ENCODE measurements around the gene NHS. TPM values are rescaled to one million over a fixed set of nuclear protein-coding genes. Genes with fewer than 3 reads are reported as not detected.

The NHS gene
- total RNA-seq, 1 donor from 2014 or later: 1.0 TPM

DNA sequence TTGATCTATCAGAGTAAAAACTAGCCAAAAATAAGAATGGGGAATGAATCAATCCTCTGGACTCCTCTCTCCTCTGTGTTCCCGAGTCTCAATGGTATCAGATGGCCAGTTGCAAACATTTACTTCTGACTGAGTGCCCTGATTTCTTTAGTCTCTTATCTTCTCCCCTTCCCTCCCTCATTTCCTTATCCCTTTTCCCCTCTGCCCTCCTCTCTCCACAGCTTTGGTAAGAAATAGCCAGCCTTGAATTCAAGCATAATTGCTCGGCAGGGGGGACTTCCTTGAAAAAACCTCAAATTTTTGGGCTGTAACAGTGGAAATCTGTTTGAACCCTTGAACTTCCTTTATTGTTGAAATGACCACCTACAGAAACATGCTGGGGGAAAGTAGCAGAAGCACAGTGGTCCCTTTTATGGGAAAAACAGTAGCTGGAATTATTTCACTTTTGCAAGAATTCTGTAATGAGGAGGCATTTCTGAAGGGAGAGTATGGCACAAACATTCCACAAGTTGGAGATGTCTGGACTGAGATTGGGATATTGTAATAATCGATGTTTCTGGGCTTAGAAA, 40.3 kb downstream of the NHS start:
- H3K4me1 ChIP-seq (ENCODE audit: control insufficient read depth in 3 of 3, insufficient read depth in 3 of 3, low read length in 3 of 3): no peaks in the 10 kb centered on the region
- H3K9ac ChIP-seq (ENCODE audit: low read depth in 1 of 3, low read length in 3 of 3): no peak overlapping the region
- H3K36me3 ChIP-seq (ENCODE audit: control insufficient read depth in 3 of 3, insufficient read depth in 3 of 3, low read length in 3 of 3): no peaks in the 10 kb centered on the region
- no peak overlapping the region for H3K27ac ChIP-seq (ENCODE audit: low read depth, low read length)
- H3K9me3 ChIP-seq (ENCODE audit: control insufficient read depth in 3 of 3, low read length in 3 of 3): no peaks in the 10 kb centered on the region
- no peaks in the 10 kb centered on the region for H3K27me3 ChIP-seq (ENCODE audit: control insufficient read depth in 3 of 3, insufficient read depth in 3 of 3, low read length in 3 of 3)
- no peak overlapping the region for H3K4me3 ChIP-seq (ENCODE audit: low read length in 3 of 3)

DNA sequence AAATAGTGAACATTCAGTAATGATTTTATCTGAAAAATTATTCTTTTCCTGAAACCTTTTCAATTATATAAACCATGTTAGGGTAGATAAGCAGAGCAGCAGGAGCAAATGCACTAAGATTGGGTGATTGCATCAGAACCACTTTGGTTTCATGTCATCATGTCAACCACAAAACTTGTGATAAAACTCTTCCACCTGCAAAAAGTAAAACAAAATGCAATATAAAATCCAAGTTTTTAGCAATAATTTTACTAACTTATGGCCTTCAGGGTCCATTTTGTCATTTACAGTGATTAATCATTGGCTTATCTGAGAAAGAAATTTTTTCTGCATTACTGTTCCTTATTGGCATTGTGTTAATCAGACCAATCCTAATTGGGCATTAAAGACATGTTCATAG, 42.4 kb downstream of the NHS start:
- no peaks in the 10 kb centered on the region for H3K4me1 ChIP-seq (ENCODE audit: control insufficient read depth in 3 of 3, insufficient read depth in 3 of 3, low read length in 3 of 3)
- no peaks in the 10 kb centered on the region for H3K36me3 ChIP-seq (ENCODE audit: control insufficient read depth in 3 of 3, insufficient read depth in 3 of 3, low read length in 3 of 3)
- no peaks in the 10 kb centered on the region for H3K27me3 ChIP-seq (ENCODE audit: control insufficient read depth in 3 of 3, insufficient read depth in 3 of 3, low read length in 3 of 3)
- H3K9me3 ChIP-seq (ENCODE audit: control insufficient read depth in 3 of 3, low read length in 3 of 3): no peaks in the 10 kb centered on the region
- H3K9ac ChIP-seq (ENCODE audit: low read depth in 1 of 3, low read length in 3 of 3): no peak overlapping the region
- H3K4me3 ChIP-seq (ENCODE audit: low read length in 3 of 3): no peak overlapping the region
- H3K27ac ChIP-seq (ENCODE audit: low read depth, low read length): no peak overlapping the region

- no peaks in the 10 kb centered on the region for H3K4me1 ChIP-seq (ENCODE audit: control insufficient read depth in 3 of 3, insufficient read depth in 3 of 3, low read length in 3 of 3)
- no peaks in the 10 kb centered on the region for H3K9me3 ChIP-seq (ENCODE audit: control insufficient read depth in 3 of 3, low read length in 3 of 3)
- no peak overlapping the region for H3K27ac ChIP-seq (ENCODE audit: low read depth, low read length)
- no peaks in the 10 kb centered on the region for H3K36me3 ChIP-seq (ENCODE audit: control insufficient read depth in 3 of 3, insufficient read depth in 3 of 3, low read length in 3 of 3)
- H3K4me3 ChIP-seq (ENCODE audit: low read length in 3 of 3): no peak overlapping the region
- peaks cover 0 to 2% (median 0%) of the 10 kb centered on the region in 3 donors for H3K27me3 ChIP-seq (ENCODE audit: control insufficient read depth in 3 of 3, insufficient read depth in 3 of 3, low read length in 3 of 3)
- H3K9ac ChIP-seq (ENCODE audit: low read depth in 1 of 3, low read length in 3 of 3): no peak overlapping the region
These were observed 50.1 kb downstream of the NHS start for GRCh38 chrX:17425136-17425535.

GRCh38 chrX:17425551-17425950, 50.6 kb downstream of the NHS start:
- no peak overlapping the region for H3K27ac ChIP-seq (ENCODE audit: low read depth, low read length)
- H3K9me3 ChIP-seq (ENCODE audit: control insufficient read depth in 3 of 3, low read length in 3 of 3): no peaks in the 10 kb centered on the region
- peaks cover 0 to 2% (median 0%) of the 10 kb centered on the region in 3 donors for H3K27me3 ChIP-seq (ENCODE audit: control insufficient read depth in 3 of 3, insufficient read depth in 3 of 3, low read length in 3 of 3)
- H3K36me3 ChIP-seq (ENCODE audit: control insufficient read depth in 3 of 3, insufficient read depth in 3 of 3, low read length in 3 of 3): no peaks in the 10 kb centered on the region
- H3K4me3 ChIP-seq (ENCODE audit: low read length in 3 of 3): no peak overlapping the region
- no peaks in the 10 kb centered on the region for H3K4me1 ChIP-seq (ENCODE audit: control insufficient read depth in 3 of 3, insufficient read depth in 3 of 3, low read length in 3 of 3)
- H3K9ac ChIP-seq (ENCODE audit: low read depth in 1 of 3, low read length in 3 of 3): no peak overlapping the region

- Histone ChIP-seq H3K4me1 (ENCODE audit: control insufficient read depth in 3 of 3, insufficient read depth in 3 of 3, low read length in 3 of 3) (no peaks in the 10 kb centered on the region), H3K9me3 (ENCODE audit: control insufficient read depth in 3 of 3, low read length in 3 of 3) (no peaks in the 10 kb centered on the region), H3K9ac (ENCODE audit: low read depth in 1 of 3, low read length in 3 of 3) (no peak overlapping the region), H3K27ac (ENCODE audit: low read depth, low read length) (no peak overlapping the region), H3K36me3 (ENCODE audit: control insufficient read depth in 3 of 3, insufficient read depth in 3 of 3, low read length in 3 of 3) (no peaks in the 10 kb centered on the region), H3K4me3 (ENCODE audit: low read length in 3 of 3) (no peak overlapping the region), H3K27me3 (ENCODE audit: control insufficient read depth in 3 of 3, insufficient read depth in 3 of 3, low read length in 3 of 3) (no peaks in the 10 kb centered on the region)
These were observed 56.2 kb downstream of the NHS start for GRCh38 chrX:17431171-17431570.

DNA sequence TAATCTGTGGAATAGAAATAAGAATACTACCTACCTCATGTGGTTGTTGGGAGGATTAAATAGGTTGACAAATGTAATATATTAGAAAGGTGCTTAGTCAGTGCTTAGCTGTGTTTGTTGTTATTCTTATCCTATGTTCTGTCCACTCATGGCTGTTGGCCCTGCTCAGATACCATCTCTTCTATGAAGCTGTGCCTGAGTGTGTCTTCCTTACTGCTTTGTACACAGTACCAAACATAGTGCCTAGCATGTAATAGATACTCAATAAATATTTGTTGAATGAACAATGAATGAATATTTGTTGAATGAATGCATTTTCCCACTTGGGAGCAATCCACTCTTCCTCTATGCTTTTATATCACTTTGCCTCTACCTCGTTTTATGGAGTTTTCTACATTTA, 57.2 kb downstream of the NHS start:
- H3K9me3 ChIP-seq (ENCODE audit: control insufficient read depth in 3 of 3, low read length in 3 of 3): no peaks in the 10 kb centered on the region
- no peaks in the 10 kb centered on the region for H3K4me1 ChIP-seq (ENCODE audit: control insufficient read depth in 3 of 3, insufficient read depth in 3 of 3, low read length in 3 of 3)

GRCh38 chrX:17433965-17434364, 59.0 kb downstream of the NHS start:
- no peaks in the 10 kb centered on the region for H3K36me3 ChIP-seq (ENCODE audit: control insufficient read depth in 3 of 3, insufficient read depth in 3 of 3, low read length in 3 of 3)
- no peaks in the 10 kb centered on the region for H3K27me3 ChIP-seq (ENCODE audit: control insufficient read depth in 3 of 3, insufficient read depth in 3 of 3, low read length in 3 of 3)
- no peak overlapping the region for H3K27ac ChIP-seq (ENCODE audit: low read depth, low read length)
- H3K4me3 ChIP-seq (ENCODE audit: low read length in 3 of 3): no peak overlapping the region
- H3K9ac ChIP-seq (ENCODE audit: low read depth in 1 of 3, low read length in 3 of 3): no peak overlapping the region
- H3K9me3 ChIP-seq (ENCODE audit: control insufficient read depth in 3 of 3, low read length in 3 of 3): no peaks in the 10 kb centered on the region
- no peaks in the 10 kb centered on the region for H3K4me1 ChIP-seq (ENCODE audit: control insufficient read depth in 3 of 3, insufficient read depth in 3 of 3, low read length in 3 of 3)

More for the DNA sequence above, 57.2 kb downstream of the NHS start:
- H3K27ac ChIP-seq (ENCODE audit: low read depth, low read length): no peak overlapping the region
- H3K27me3 ChIP-seq (ENCODE audit: control insufficient read depth in 3 of 3, insufficient read depth in 3 of 3, low read length in 3 of 3): no peaks in the 10 kb centered on the region
- no peaks in the 10 kb centered on the region for H3K36me3 ChIP-seq (ENCODE audit: control insufficient read depth in 3 of 3, insufficient read depth in 3 of 3, low read length in 3 of 3)
- no peak overlapping the region for H3K9ac ChIP-seq (ENCODE audit: low read depth in 1 of 3, low read length in 3 of 3)
- no peak overlapping the region for H3K4me3 ChIP-seq (ENCODE audit: low read length in 3 of 3)

GRCh38 chrX:17435476-17435875, 60.5 kb downstream of the NHS start:
- Histone ChIP-seq H3K27me3 (ENCODE audit: control insufficient read depth in 3 of 3, insufficient read depth in 3 of 3, low read length in 3 of 3) (no peaks in the 10 kb centered on the region), H3K4me3 (ENCODE audit: low read length in 3 of 3) (no peak overlapping the region), H3K4me1 (ENCODE audit: control insufficient read depth in 3 of 3, insufficient read depth in 3 of 3, low read length in 3 of 3) (no peaks in the 10 kb centered on the region), H3K36me3 (ENCODE audit: control insufficient read depth in 3 of 3, insufficient read depth in 3 of 3, low read length in 3 of 3) (no peaks in the 10 kb centered on the region), H3K9me3 (ENCODE audit: control insufficient read depth in 3 of 3, low read length in 3 of 3) (no peaks in the 10 kb centered on the region), H3K9ac (ENCODE audit: low read depth in 1 of 3, low read length in 3 of 3) (no peak overlapping the region), H3K27ac (ENCODE audit: low read depth, low read length) (no peak overlapping the region)

GRCh38 chrX:17438221-17438620, 63.2 kb downstream of the NHS start:
- H3K27ac ChIP-seq (ENCODE audit: low read depth, low read length): no peak overlapping the region
- H3K36me3 ChIP-seq (ENCODE audit: control insufficient read depth in 3 of 3, insufficient read depth in 3 of 3, low read length in 3 of 3): no peaks in the 10 kb centered on the region
- no peak overlapping the region for H3K9ac ChIP-seq (ENCODE audit: low read depth in 1 of 3, low read length in 3 of 3)
- no peaks in the 10 kb centered on the region for H3K4me1 ChIP-seq (ENCODE audit: control insufficient read depth in 3 of 3, insufficient read depth in 3 of 3, low read length in 3 of 3)
- H3K9me3 ChIP-seq (ENCODE audit: control insufficient read depth in 3 of 3, low read length in 3 of 3): no peaks in the 10 kb centered on the region
- no peaks in the 10 kb centered on the region for H3K27me3 ChIP-seq (ENCODE audit: control insufficient read depth in 3 of 3, insufficient read depth in 3 of 3, low read length in 3 of 3)
- H3K4me3 ChIP-seq (ENCODE audit: low read length in 3 of 3): no peak overlapping the region

DNA sequence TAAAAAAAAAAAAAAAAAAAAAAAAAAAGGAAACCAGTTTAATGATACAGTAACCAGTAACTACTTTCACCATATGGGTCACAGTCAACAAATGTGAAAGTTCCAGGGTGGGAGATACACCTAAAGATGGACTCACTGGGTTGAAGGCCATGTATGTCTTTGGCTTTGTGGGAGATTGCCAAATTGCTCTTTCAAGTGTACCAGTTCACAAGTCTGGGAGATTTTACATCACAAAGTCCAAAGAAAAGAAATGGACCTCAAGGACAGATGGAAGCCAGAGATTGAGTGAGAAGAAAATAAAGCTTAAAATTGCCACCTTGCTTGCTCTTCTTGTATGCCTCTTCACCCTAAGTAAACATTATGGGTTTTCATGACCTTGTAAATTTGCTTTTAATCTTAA, 65.3 kb downstream of the NHS start:
- Histone ChIP-seq H3K4me1 (ENCODE audit: control insufficient read depth in 3 of 3, insufficient read depth in 3 of 3, low read length in 3 of 3) (no peaks in the 10 kb centered on the region), H3K27ac (ENCODE audit: low read depth, low read length) (no peak overlapping the region), H3K27me3 (ENCODE audit: control insufficient read depth in 3 of 3, insufficient read depth in 3 of 3, low read length in 3 of 3) (no peaks in the 10 kb centered on the region), H3K9me3 (ENCODE audit: control insufficient read depth in 3 of 3, low read length in 3 of 3) (no peaks in the 10 kb centered on the region), H3K4me3 (ENCODE audit: low read length in 3 of 3) (no peak overlapping the region), H3K9ac (ENCODE audit: low read depth in 1 of 3, low read length in 3 of 3) (no peak overlapping the region), H3K36me3 (ENCODE audit: control insufficient read depth in 3 of 3, insufficient read depth in 3 of 3, low read length in 3 of 3) (no peaks in the 10 kb centered on the region)

GRCh38 chrX:17440836-17441235, 65.8 kb downstream of the NHS start:
- no peaks in the 10 kb centered on the region for H3K9me3 ChIP-seq (ENCODE audit: control insufficient read depth in 3 of 3, low read length in 3 of 3)
- no peak overlapping the region for H3K4me3 ChIP-seq (ENCODE audit: low read length in 3 of 3)
- no peaks in the 10 kb centered on the region for H3K27me3 ChIP-seq (ENCODE audit: control insufficient read depth in 3 of 3, insufficient read depth in 3 of 3, low read length in 3 of 3)

More at GRCh38 chrX:17440836-17441235, 65.8 kb downstream of the NHS start:
- no peaks in the 10 kb centered on the region for H3K36me3 ChIP-seq (ENCODE audit: control insufficient read depth in 3 of 3, insufficient read depth in 3 of 3, low read length in 3 of 3)
- H3K4me1 ChIP-seq (ENCODE audit: control insufficient read depth in 3 of 3, insufficient read depth in 3 of 3, low read length in 3 of 3): no peaks in the 10 kb centered on the region
- H3K9ac ChIP-seq (ENCODE audit: low read depth in 1 of 3, low read length in 3 of 3): no peak overlapping the region
- H3K27ac ChIP-seq (ENCODE audit: low read depth, low read length): no peak overlapping the region
